Lower leg skin (tissue), 4 donors: ENCODE measurements around the gene ACADVL. TPM values are rescaled to one million over a fixed set of nuclear protein-coding genes. Genes with fewer than 3 reads are reported as not detected.

ENCODE experiments used
- DNase-seq, 2 donors: peaks; one replicate each; pipeline ENCODE4 v3.0.0-alpha.2; 2019; ENCODE audit warnings: low spot score in 2 of 2
- H3K4me3 ChIP-seq: fragments of 200-600 bp; sonication (generic); 2 replicates; pipeline ENCODE4 v1.5.1; 2017; ENCODE audit warnings: mild to moderate bottlenecking, low read depth; ENCODE audit not compliant: poor library complexity, severe bottlenecking
- POLR2A ChIP-seq, 2 donors: fragments of 450-650 bp; IDR thresholded peaks; one replicate each; pipeline ENCODE4 v1.6.1; 2016 to 2017; ENCODE audit warnings: antibody characterized with exemption in 2 of 2, mild to moderate bottlenecking in 1 of 2, moderate library complexity in 1 of 2
- WGBS, 2 donors: methylation state at CpG; one replicate each; pipeline ENCODE4 v1.1.5; 2018; 5-methylcytosine and 5-hydroxymethylcytosine counted together
- intact Hi-C: fragments of 100-400 bp; cut with DNase I; formaldehyde crosslinking; loops from one replicate; pipeline ENCODE4 v1.15.0; 2023; ENCODE audit warnings: low total_unique reads
- total RNA-seq, 4 donors: library from RNA; depleted of rRNA; stranded (reverse); fragments of >200 nt; gene quantifications; one replicate each; pipeline ENCODE4 v1.1.0, GENCODE V29; 2016
- TF ChIP-seq, protein P1 (sequence below), 3 donors: fragments of 450-650 bp; IDR thresholded peaks; one replicate each; pipeline ENCODE4 v1.5.1; 2016; ENCODE audit warnings: antibody characterized with exemption in 3 of 3, mild to moderate bottlenecking in 3 of 3, moderate library complexity in 2 of 3

Gene ACADVL
- total RNA-seq, 4 donors from 2014 or later = 703 to 1,179 (median 863) TPM

DNA sequence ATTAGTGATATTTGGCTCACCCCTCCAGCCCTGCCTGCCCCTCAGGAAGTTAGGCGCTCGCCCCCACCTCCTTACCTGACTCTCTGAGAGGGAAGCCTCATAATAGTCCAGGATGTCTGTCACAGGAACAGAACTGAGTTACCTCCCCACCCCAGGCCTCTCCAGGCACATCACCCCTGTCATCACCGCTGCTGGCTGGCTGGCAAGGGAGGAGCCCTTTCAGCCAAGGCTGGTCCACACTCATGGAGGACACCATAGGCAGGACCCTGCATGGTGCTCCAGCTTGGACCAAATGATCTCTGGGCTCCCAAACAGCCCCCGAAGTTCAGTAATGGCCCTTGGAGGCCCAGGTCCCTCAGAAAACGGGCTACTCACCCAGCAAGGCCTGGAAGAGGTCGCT is 1.6 kb upstream of the ACADVL start:
- H3K4me3 ChIP-seq = no peak overlapping the region
- WGBS, 2 donors = 68 to 69% methylated on average over 6 of the region's 6 CpGs

DNA sequence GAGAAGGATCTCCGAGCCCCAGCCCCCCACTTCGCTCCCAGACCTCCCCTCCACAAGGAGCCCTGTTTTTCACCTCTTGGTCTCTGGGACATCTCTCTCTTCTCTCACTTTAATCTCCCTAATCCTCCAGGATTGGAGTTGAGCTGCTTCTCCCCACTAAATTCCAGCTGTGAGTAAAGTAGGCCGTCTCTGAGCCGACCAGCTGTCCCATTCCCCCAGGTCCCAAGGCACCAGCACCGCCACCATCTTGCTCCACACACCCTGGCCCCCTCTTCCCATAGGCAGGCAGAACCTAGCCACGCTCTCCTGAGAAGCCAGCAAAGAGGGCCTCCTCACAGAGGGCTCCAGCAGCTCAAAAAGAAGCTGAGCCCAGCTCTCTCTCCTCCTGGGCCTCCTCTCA is 980 bp upstream of the ACADVL start:
- no peak for DNase-seq
- 69 to 82% methylated on average over 6 of the region's 6 CpGs for WGBS, 2 donors
- intact Hi-C loops = no loop called here
- H3K4me3 ChIP-seq = no peak overlapping the region
- no peak for TF ChIP-seq POLR2A (IDR thresholded peaks at IDR 0.05)
- TF ChIP-seq, protein P1, sequence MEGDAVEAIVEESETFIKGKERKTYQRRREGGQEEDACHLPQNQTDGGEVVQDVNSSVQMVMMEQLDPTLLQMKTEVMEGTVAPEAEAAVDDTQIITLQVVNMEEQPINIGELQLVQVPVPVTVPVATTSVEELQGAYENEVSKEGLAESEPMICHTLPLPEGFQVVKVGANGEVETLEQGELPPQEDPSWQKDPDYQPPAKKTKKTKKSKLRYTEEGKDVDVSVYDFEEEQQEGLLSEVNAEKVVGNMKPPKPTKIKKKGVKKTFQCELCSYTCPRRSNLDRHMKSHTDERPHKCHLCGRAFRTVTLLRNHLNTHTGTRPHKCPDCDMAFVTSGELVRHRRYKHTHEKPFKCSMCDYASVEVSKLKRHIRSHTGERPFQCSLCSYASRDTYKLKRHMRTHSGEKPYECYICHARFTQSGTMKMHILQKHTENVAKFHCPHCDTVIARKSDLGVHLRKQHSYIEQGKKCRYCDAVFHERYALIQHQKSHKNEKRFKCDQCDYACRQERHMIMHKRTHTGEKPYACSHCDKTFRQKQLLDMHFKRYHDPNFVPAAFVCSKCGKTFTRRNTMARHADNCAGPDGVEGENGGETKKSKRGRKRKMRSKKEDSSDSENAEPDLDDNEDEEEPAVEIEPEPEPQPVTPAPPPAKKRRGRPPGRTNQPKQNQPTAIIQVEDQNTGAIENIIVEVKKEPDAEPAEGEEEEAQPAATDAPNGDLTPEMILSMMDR (IDR thresholded peaks at IDR 0.05) = no peak

More for the DNA sequence above, 1.6 kb upstream of the ACADVL start:
- intact Hi-C loops = no loop called here
- TF ChIP-seq, protein P1 (IDR thresholded peaks at IDR 0.05) = no peak
- no peak for TF ChIP-seq POLR2A (IDR thresholded peaks at IDR 0.05)
- no peak for DNase-seq

DNA sequence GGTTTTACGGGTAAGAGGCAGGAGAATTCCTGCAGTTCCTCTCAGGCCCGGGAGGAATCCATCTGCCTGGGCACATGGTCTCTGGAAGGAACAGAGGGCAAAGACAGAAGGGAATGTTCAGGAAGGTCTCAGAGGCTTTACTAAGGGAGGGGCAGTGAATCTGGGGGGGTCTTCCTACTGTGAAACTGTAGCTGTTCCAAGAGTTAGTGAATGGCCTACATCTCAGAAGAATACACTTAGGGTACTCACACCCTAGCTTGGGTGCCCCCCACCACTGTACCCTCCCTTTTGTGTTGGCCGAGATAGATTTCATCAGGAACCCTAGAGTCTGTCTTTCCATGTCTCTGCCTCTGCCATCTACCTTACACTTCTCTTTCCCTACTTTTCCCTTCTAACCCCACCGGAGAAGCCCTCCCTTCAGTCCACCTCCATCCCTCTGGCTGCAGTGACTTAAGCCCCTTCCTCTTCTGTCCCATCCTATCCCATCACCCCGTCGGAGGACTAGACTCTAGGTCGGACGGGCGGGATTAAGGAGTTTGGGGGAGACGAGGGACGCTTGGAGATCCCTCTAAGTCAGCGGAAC is 418 bp upstream of the ACADVL start:
- intact Hi-C loops = no loop called here
- 15 to 17% methylated on average over 12 of the region's 12 CpGs for WGBS, 2 donors
- TF ChIP-seq, protein P1 (IDR thresholded peaks at IDR 0.05) = no peak
- no peak for TF ChIP-seq POLR2A (IDR thresholded peaks at IDR 0.05)
- no peak for DNase-seq
- H3K4me3 ChIP-seq = peak overlapping the region; percentile 90

DNA sequence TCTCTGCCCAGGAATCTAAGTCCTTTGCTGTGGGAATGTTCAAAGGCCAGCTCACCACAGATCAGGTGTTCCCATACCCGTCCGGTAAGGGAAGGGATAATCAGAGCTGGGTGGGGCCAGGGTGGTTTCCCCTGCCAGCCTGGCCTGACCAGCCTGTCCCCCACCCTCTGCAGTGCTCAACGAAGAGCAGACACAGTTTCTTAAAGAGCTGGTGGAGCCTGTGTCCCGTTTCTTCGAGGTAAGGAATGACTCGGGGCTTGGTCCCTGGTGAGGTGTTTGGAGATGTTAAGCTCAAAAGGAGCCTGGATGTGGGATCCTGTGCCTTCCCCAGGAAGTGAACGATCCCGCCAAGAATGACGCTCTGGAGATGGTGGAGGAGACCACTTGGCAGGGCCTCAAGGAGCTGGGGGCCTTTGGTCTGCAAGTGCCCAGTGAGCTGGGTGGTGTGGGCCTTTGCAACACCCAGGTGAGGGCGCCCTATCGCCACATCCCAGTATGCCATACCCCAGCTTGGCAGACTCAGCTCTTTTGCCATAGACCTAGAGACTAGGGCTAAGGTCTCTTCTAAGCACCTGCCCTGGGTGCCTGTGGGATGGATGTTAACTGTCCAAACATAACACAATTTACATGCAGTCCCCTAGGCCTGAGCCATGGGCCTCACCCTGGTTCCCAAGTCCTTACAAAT is 997 bp downstream of the ACADVL start:
- intact Hi-C loops = no loop called here
- no peak for DNase-seq
- peak overlapping the region; percentile 90 for H3K4me3 ChIP-seq
- 18 to 19% methylated on average over 11 of the region's 11 CpGs for WGBS, 2 donors
- TF ChIP-seq POLR2A (IDR thresholded peaks at IDR 0.05) = no peak
- TF ChIP-seq, protein P1 (IDR thresholded peaks at IDR 0.05) = no peak

DNA sequence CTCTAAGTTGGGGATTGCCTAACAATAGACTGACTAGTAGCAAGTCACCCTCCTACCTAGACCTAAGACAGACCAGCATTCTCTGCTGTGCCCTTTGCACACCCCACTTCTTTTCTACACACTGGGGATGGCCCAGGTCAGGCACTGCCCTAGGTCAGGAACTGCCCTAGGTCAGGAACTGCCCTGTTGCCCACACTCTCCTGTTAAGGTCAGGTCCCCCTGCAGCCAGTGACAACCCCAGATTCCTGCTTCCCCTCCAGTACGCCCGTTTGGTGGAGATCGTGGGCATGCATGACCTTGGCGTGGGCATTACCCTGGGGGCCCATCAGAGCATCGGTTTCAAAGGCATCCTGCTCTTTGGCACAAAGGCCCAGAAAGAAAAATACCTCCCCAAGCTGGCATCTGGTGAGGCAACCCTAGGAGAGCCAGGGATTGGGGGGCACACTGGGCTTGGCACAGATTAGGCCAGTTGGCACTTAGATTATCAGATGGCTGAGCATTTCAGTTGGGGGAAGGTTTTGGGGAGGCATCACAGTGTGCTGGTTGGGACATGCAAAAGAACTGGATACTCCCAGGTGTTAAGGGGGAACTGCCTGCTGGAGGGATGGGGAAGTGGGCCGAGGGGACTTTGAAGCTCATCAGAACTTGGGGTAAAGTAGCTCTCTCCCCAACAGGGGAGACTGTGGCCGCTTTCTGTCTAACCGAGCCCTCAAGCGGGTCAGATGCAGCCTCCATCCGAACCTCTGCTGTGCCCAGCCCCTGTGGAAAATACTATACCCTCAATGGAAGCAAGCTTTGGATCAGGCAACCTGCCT is 1.7 kb downstream of the ACADVL start:
- no peak for DNase-seq
- 60 to 61% methylated on average over 10 of the region's 10 CpGs for WGBS, 2 donors
- TF ChIP-seq, protein P1 (IDR thresholded peaks at IDR 0.05) = no peak
- no peak for TF ChIP-seq POLR2A (IDR thresholded peaks at IDR 0.05)
- no peak overlapping the region for H3K4me3 ChIP-seq
- intact Hi-C loops = no loop called here
